HCT116 (cell line): ENCODE data around the gene EXD2. TPM values are rescaled to one million over a fixed set of nuclear protein-coding genes. Genes with fewer than 3 reads are reported as not detected.

ENCODE experiments used
- ATAC-seq: fragments of 200-7000 bp; cut with Tn5 transposase; 2 replicates; pipeline ENCODE4 v1.9.1; 2020; ENCODE audit warnings: mild to moderate bottlenecking, moderate library complexity
- BruUV-seq: library from RNA; stranded (reverse); fragments of 400-500 nt; replicated peaks from 2 replicates; lab custom pipeline; 2021; lab: Mats Ljungman, UMichigan
- CTCF ChIA-PET: fragments of 300-600 bp; sonication (Branson Sonifier 250); formaldehyde crosslinking; loops from one replicate; lab custom pipeline; 2021; ENCODE audit warnings: antibody characterized with exemption; lab: Charles Lee
- POLR2A ChIA-PET: fragments of 300-600, 350-600 bp; sonication (Branson Sonifier 250); formaldehyde crosslinking; loops from one replicate; lab custom pipeline; 2021; ENCODE audit warnings: antibody characterized with exemption; lab: Charles Lee
- RAD21 ChIA-PET, 2 experiments: fragments of 300-600 bp; sonication (Branson Sonifier 250); formaldehyde crosslinking; loops; one replicate each; lab custom pipeline; 2023; ENCODE audit warnings: low total read pairs in 2 of 2; ENCODE audit not compliant: uncharacterized antibody in 2 of 2, unreplicated experiment in 2 of 2, low non-redundant PET in 1 of 2; lab: Charles Lee
- DNase-seq: peaks from one replicate; pipeline ENCODE4 v3.0.0-alpha.2; 2010; ENCODE audit warnings: low read depth, low spot score
- H2AFZ ChIP-seq: fragments of 200-600 bp; shearing (Covaris generic), sonication (generic); 2 replicates; pipeline ENCODE4 v1.6.1; 2017; ENCODE audit warnings: low read depth, mixed run types, mixed read lengths, antibody characterized with exemption, low read length; ENCODE audit not compliant: poor library complexity, severe bottlenecking
- H3K27ac ChIP-seq: 2 replicates; pipeline ENCODE4 v1.5.1; 2012; ENCODE audit warnings: low read depth, low read length
- H3K27me3 ChIP-seq: fragments of 200-600 bp; sonication (generic); 2 replicates; pipeline ENCODE4 v1.6.1; 2016; ENCODE audit warnings: mixed run types, low read length, mixed read lengths; ENCODE audit not compliant: insufficient read depth
- H3K36me3 ChIP-seq, 2 experiments: fragments of 200-500 bp in 1 of 2; fragments of 200-600 bp in 1 of 2; sonication (Bioruptor generic) in 1 of 2; sonication (generic) in 1 of 2; 2 replicates each; pipeline versions ENCODE4 v1.5.1 to v1.6.1; 2014 to 2016; ENCODE audit warnings: low read length in 2 of 2, inconsistent platforms in 1 of 2, mixed read lengths in 1 of 2, mixed run types in 1 of 2; ENCODE audit not compliant: insufficient read depth in 2 of 2, control insufficient read depth in 1 of 2
- H3K4me1 ChIP-seq, 2 experiments: fragments of 200-600 bp in 1 of 2; sonication (generic) in 1 of 2; 2 replicates each; pipeline versions ENCODE4 v1.5.1 to v1.6.1; 2012 to 2017; ENCODE audit warnings: low read length in 2 of 2, inconsistent platforms in 1 of 2, mild to moderate bottlenecking in 1 of 2, mixed read lengths in 1 of 2, mixed run types in 1 of 2, moderate library complexity in 1 of 2; ENCODE audit not compliant: insufficient read depth in 2 of 2, control insufficient read depth in 1 of 2
- H3K4me2 ChIP-seq: fragments of 200-600 bp; sonication (generic); 2 replicates; pipeline ENCODE4 v1.6.1; 2017; ENCODE audit warnings: mixed run types, low read length, mixed read lengths
- H3K4me3 ChIP-seq, 2 experiments: fragments of 200-600 bp in 1 of 2; sonication (generic) in 1 of 2; replicated peaks in 1 of 2; 2 replicates each; pipeline ENCODE4 v1.5.1; 2011 to 2016; ENCODE audit warnings: low read length in 2 of 2, control low read depth in 1 of 2, low read depth in 1 of 2, mild to moderate bottlenecking in 1 of 2, mixed read lengths in 1 of 2, mixed run types in 1 of 2
- H3K79me2 ChIP-seq: fragments of 200-600 bp; sonication (generic); 2 replicates; pipeline ENCODE4 v1.6.1; 2017; ENCODE audit warnings: mild to moderate bottlenecking, mixed run types, low read length, moderate library complexity, mixed read lengths; ENCODE audit not compliant: insufficient read depth
- H3K9ac ChIP-seq: fragments of 200-600 bp; sonication (generic); 2 replicates; pipeline ENCODE4 v1.6.1; 2016; ENCODE audit warnings: low read length, mixed read lengths
- H3K9me2 ChIP-seq: fragments of 200-600 bp; sonication (generic), shearing (Covaris generic); 2 replicates; pipeline ENCODE4 v1.6.1; 2017; ENCODE audit warnings: mixed run types, mild to moderate bottlenecking, moderate library complexity; ENCODE audit not compliant: insufficient read depth
- H3K9me3 ChIP-seq, 2 experiments: fragments of 200-500 bp in 1 of 2; fragments of 200-600 bp in 1 of 2; sonication (Bioruptor generic) in 1 of 2; sonication (generic) in 1 of 2; 2 replicates each; pipeline ENCODE4 v1.6.1; 2014 to 2017; ENCODE audit warnings: low read length in 2 of 2, mixed read lengths in 2 of 2, inconsistent platforms in 1 of 2, low read depth in 1 of 2, mild to moderate bottlenecking in 1 of 2, mixed run types in 1 of 2, moderate library complexity in 1 of 2; ENCODE audit not compliant: control insufficient read depth in 1 of 2, insufficient read depth in 1 of 2
- H4K20me1 ChIP-seq: fragments of 200-600 bp; sonication (generic), shearing (Covaris generic); 2 replicates; pipeline ENCODE4 v1.6.1; 2017; ENCODE audit warnings: mixed run types, mild to moderate bottlenecking, moderate library complexity; ENCODE audit not compliant: insufficient read depth
- CBX3 ChIP-seq: IDR thresholded peaks from 2 replicates; pipeline ENCODE4 v1.6.1; 2012; ENCODE audit warnings: low read depth
- CEBPB ChIP-seq: IDR thresholded peaks from 2 replicates; pipeline ENCODE4 v1.6.1; 2012; ENCODE audit warnings: low read depth
- EGR1 ChIP-seq: IDR thresholded peaks from 2 replicates; pipeline ENCODE4 v1.6.1; 2012; ENCODE audit warnings: low read depth
- ELF1 ChIP-seq: IDR thresholded peaks from 2 replicates; pipeline ENCODE4 v1.6.1; 2012; ENCODE audit warnings: low read depth, borderline replicate concordance
- EZH2phosphoT487 ChIP-seq: fragments of 200-600 bp; IDR thresholded peaks from 2 replicates; pipeline ENCODE4 v1.6.1; 2018; ENCODE audit warnings: antibody characterized with exemption, borderline replicate concordance
- POLR2A ChIP-seq: IDR thresholded peaks from 2 replicates; pipeline ENCODE4 v1.7.0; 2011; ENCODE audit warnings: borderline replicate concordance; ENCODE audit not compliant: insufficient read depth, insufficient read length; ENCODE audit errors: extremely low read depth
- POLR2AphosphoS5 ChIP-seq: IDR thresholded peaks from 2 replicates; pipeline ENCODE4 v1.6.1; 2011; ENCODE audit warnings: mild to moderate bottlenecking, low read depth, low read length, moderate library complexity
- SRF ChIP-seq: IDR thresholded peaks from 2 replicates; pipeline ENCODE4 v1.6.1; 2012; ENCODE audit warnings: low read depth
- YY1 ChIP-seq: IDR thresholded peaks from 2 replicates; pipeline ENCODE4 v1.6.1; 2011; ENCODE audit warnings: low read length, low read depth, moderate library complexity, mild to moderate bottlenecking; ENCODE audit not compliant: insufficient replicate concordance; ENCODE audit errors: extremely low read depth
- intact Hi-C: fragments of 100-400 bp; cut with micrococcal nuclease; formaldehyde crosslinking; loops from 2 replicates; pipeline ENCODE4 v1.10.0; 2022
- total RNA-seq: library from RNA; stranded (reverse); gene quantifications from one replicate; pipeline ENCODE4 v1.2.1, GENCODE V29; 2021; ENCODE audit not compliant: unreplicated experiment
- TF ChIP-seq, protein P1 (sequence below): IDR thresholded peaks from 2 replicates; pipeline ENCODE4 v1.6.1; 2012
- TF ChIP-seq, protein P2 (sequence below): IDR thresholded peaks from 2 replicates; pipeline ENCODE4 v1.6.1; 2012; ENCODE audit warnings: low read depth
- TF ChIP-seq, protein P3 (sequence below): IDR thresholded peaks from 2 replicates; pipeline ENCODE4 v1.6.1; 2012
- TF ChIP-seq, protein P4 (sequence below), 3 experiments: fragments of 200-600 bp in 1 of 3; sonication (generic) in 1 of 3; IDR thresholded peaks in 2 of 3; conservative IDR thresholded peaks in 1 of 3; 2 replicates each; pipeline ENCODE4 v1.5.1; 2012 to 2017; ENCODE audit warnings: low read depth in 2 of 3, low read length in 2 of 3, antibody characterized with exemption in 1 of 3, borderline replicate concordance in 1 of 3, control low read depth in 1 of 3, mild to moderate bottlenecking in 1 of 3, mixed read lengths in 1 of 3, mixed run types in 1 of 3, moderate library complexity in 1 of 3; ENCODE audit not compliant: insufficient read depth in 1 of 3

The EXD2 gene
- total RNA-seq, 1 experiment from 2014 or later, result 20.2 TPM

DNA sequence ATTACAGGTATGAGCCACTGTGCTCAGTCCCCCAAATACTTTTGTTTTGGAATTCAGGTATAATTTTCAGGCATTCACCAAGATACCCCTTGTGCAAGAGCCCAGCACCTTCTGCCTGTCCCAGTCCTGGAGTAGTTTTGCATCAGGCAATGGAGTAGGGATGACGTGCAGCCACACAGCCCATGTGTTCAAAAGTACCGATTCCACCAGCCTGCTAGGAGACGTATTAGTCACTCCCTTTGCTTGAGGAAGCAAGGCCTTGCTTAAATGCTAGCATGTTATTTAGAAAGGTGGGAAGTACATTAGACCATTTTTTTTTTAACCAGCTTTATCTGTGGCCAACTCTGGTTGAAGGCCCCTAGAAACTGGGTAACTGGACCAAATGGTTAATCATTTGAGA is 53.6 kb downstream of the EXD2 start:
- RAD21 ChIA-PET, result no interaction called here
- H3K4me1 ChIP-seq, result no peaks in the 10 kb centered on the region
- BruUV-seq, result no TSS peak
- intact Hi-C loops, result loop anchor here (5.0 kb wide), 2 partner anchors 118 to 232 kb away; no protein-coding TSS in a partner anchor
- no peak overlapping the region for H3K9ac ChIP-seq
- H4K20me1 ChIP-seq, result no peaks in the 10 kb centered on the region
- no peak overlapping the region for H2AFZ ChIP-seq
- H3K27ac ChIP-seq, result no peak overlapping the region
- no peaks in the 10 kb centered on the region for H3K9me3 ChIP-seq
- H3K79me2 ChIP-seq, result no peaks in the 10 kb centered on the region
- no peak overlapping the region for H3K4me3 ChIP-seq
- ATAC-seq, result no peak
- no peak overlapping the region for H3K4me2 ChIP-seq
- TF ChIP-seq POLR2A, result no peak
- no peak for TF ChIP-seq CEBPB
- TF ChIP-seq YY1, result no peak
- TF ChIP-seq, protein P1, sequence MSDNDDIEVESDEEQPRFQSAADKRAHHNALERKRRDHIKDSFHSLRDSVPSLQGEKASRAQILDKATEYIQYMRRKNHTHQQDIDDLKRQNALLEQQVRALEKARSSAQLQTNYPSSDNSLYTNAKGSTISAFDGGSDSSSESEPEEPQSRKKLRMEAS, result no peak
- no peak for TF ChIP-seq EGR1
- TF ChIP-seq, protein P2, sequence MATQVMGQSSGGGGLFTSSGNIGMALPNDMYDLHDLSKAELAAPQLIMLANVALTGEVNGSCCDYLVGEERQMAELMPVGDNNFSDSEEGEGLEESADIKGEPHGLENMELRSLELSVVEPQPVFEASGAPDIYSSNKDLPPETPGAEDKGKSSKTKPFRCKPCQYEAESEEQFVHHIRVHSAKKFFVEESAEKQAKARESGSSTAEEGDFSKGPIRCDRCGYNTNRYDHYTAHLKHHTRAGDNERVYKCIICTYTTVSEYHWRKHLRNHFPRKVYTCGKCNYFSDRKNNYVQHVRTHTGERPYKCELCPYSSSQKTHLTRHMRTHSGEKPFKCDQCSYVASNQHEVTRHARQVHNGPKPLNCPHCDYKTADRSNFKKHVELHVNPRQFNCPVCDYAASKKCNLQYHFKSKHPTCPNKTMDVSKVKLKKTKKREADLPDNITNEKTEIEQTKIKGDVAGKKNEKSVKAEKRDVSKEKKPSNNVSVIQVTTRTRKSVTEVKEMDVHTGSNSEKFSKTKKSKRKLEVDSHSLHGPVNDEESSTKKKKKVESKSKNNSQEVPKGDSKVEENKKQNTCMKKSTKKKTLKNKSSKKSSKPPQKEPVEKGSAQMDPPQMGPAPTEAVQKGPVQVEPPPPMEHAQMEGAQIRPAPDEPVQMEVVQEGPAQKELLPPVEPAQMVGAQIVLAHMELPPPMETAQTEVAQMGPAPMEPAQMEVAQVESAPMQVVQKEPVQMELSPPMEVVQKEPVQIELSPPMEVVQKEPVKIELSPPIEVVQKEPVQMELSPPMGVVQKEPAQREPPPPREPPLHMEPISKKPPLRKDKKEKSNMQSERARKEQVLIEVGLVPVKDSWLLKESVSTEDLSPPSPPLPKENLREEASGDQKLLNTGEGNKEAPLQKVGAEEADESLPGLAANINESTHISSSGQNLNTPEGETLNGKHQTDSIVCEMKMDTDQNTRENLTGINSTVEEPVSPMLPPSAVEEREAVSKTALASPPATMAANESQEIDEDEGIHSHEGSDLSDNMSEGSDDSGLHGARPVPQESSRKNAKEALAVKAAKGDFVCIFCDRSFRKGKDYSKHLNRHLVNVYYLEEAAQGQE, result no peak
- no peak for TF ChIP-seq SRF
- TF ChIP-seq, protein P3, sequence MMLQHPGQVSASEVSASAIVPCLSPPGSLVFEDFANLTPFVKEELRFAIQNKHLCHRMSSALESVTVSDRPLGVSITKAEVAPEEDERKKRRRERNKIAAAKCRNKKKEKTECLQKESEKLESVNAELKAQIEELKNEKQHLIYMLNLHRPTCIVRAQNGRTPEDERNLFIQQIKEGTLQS, result no peak
- TF ChIP-seq POLR2AphosphoS5, result no peak
- TF ChIP-seq EZH2phosphoT487, result no peak
- no peak for TF ChIP-seq ELF1
- TF ChIP-seq, protein P4, sequence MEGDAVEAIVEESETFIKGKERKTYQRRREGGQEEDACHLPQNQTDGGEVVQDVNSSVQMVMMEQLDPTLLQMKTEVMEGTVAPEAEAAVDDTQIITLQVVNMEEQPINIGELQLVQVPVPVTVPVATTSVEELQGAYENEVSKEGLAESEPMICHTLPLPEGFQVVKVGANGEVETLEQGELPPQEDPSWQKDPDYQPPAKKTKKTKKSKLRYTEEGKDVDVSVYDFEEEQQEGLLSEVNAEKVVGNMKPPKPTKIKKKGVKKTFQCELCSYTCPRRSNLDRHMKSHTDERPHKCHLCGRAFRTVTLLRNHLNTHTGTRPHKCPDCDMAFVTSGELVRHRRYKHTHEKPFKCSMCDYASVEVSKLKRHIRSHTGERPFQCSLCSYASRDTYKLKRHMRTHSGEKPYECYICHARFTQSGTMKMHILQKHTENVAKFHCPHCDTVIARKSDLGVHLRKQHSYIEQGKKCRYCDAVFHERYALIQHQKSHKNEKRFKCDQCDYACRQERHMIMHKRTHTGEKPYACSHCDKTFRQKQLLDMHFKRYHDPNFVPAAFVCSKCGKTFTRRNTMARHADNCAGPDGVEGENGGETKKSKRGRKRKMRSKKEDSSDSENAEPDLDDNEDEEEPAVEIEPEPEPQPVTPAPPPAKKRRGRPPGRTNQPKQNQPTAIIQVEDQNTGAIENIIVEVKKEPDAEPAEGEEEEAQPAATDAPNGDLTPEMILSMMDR (IDR thresholded peaks at IDR 0.05 in 2 of 3, conservative IDR thresholded peaks at IDR 0.05 in 1 of 3; ENCODE audit: borderline replicate concordance in 1 of 3, insufficient read depth in 1 of 3, low read depth in 2 of 3, low read length in 2 of 3), result no peak
- TF ChIP-seq CBX3, result no peak
- TF ChIP-seq, all 23 proteins: peak for 0
- ChIA-PET CTCF (no interaction called here), POLR2A (no interaction called here)
- Histone ChIP-seq H3K36me3 (peaks cover 0 to 4% of the 10 kb centered on the region in 2 experiments; a peak in 1 of 4 replicates), H3K27me3 (no peaks in the 10 kb centered on the region), H3K9me2 (no peaks in the 10 kb centered on the region)
- no peak for DNase-seq
